D341Med (cell line): ENCODE results near the gene SLC16A3.
A peak's percentile ranks its signal among the peaks of the same experiment; 100 is the strongest.
"Not testable (repeated sequence)": the region's sequence is repeated elsewhere in the genome, so short reads cannot be mapped to it uniquely, and the experiment has no call there.

ENCODE experiments used
- DNase-seq: peaks from one replicate; pipeline ENCODE4 v3.0.0; 2012; ENCODE audit warnings: low spot score

Gene SLC16A3

GRCh38 chr17:82247182-82247823, 18.5 kb downstream of the SLC16A3 start:
- no peak for DNase-seq

GRCh38 chr17:82247856-82248671, 19.2 kb downstream of the SLC16A3 start:
- no peak for DNase-seq

GRCh38 chr17:82248815-82249674, 20.2 kb downstream of the SLC16A3 start:
- no peak for DNase-seq

GRCh38 chr17:82249896-82250581, 21.2 kb downstream of the SLC16A3 start:
- no peak for DNase-seq

GRCh38 chr17:82250868-82251500, 22.1 kb downstream of the SLC16A3 start:
- no peak for DNase-seq

GRCh38 chr17:82252511-82253178, 23.8 kb downstream of the SLC16A3 start:
- DNase-seq = no peak

GRCh38 chr17:82253179-82253544, 24.3 kb downstream of the SLC16A3 start:
- DNase-seq = no peak

- DNase-seq = not testable (repeated sequence)
Measured at GRCh38 chr17:82254096-82254495, 25.3 kb downstream of the SLC16A3 start.

GRCh38 chr17:82254746-82255145, 25.9 kb downstream of the SLC16A3 start:
- not testable (repeated sequence) for DNase-seq

GRCh38 chr17:82255402-82255972, 26.6 kb downstream of the SLC16A3 start:
- no peak for DNase-seq

- DNase-seq = no peak
Measured at GRCh38 chr17:82256242-82256885, 27.5 kb downstream of the SLC16A3 start.

GRCh38 chr17:82257473-82257872, 28.6 kb downstream of the SLC16A3 start:
- DNase-seq = peak; percentile 92

- DNase-seq = no peak
Measured at GRCh38 chr17:82258555-82258954, 29.7 kb downstream of the SLC16A3 start.

GRCh38 chr17:82259972-82260961, 31.4 kb downstream of the SLC16A3 start:
- not testable (repeated sequence) for DNase-seq

- no peak for DNase-seq
Measured at GRCh38 chr17:82262344-82262743, 33.5 kb downstream of the SLC16A3 start.

- DNase-seq = no peak
Measured at GRCh38 chr17:82263641-82264040, 34.8 kb downstream of the SLC16A3 start.

- DNase-seq = no peak
Measured at GRCh38 chr17:82266142-82266541, 37.3 kb downstream of the SLC16A3 start.

GRCh38 chr17:82267575-82268379, 38.9 kb downstream of the SLC16A3 start:
- no peak for DNase-seq
